ENCODE results near the gene MYO1D.
"Not testable (repeated sequence)": the region's sequence is repeated elsewhere in the genome, so short reads cannot be mapped to it uniquely, and the experiment has no call there.

Gene MYO1D

DNA sequence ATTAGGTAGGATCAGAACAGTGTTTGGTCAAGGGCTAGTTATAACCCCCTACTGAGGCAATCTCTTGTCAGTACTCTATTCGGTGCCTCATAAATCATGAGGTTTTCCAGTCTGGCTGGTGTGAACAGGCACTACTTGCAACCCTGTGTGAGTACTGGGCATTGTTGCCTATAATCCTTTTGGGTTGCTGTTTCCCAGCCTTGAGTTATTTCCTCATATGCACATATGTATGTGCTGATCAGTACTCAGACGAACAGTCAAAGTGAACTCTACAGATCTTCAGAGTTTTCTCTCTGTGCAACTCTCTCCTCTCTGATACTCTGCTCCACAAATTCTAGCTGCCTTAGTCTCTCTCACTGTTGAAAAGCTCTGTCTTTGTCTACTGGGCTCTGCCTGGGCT is 225.8 kb downstream of the MYO1D start:
- peaks cover 5% of the 10 kb centered on the region for H3K9me3 ChIP-seq (ENCODE audit: insufficient read depth, low read depth, low read length)
- peaks cover 21% of the 10 kb centered on the region; the same call in 1 of the 2 replicates for H3K36me3 ChIP-seq (ENCODE audit: insufficient read depth, low read depth, low read length)
- H3K4me1 ChIP-seq (ENCODE audit: insufficient read depth, low read length): no peaks in the 10 kb centered on the region
- no peak overlapping the region for H3K9ac ChIP-seq (ENCODE audit: low read depth, low read length)
- no peak overlapping the region for H3K4me3 ChIP-seq (ENCODE audit: low read length)
- H3K27ac ChIP-seq (ENCODE audit: low read length): no peak overlapping the region
- H3K27me3 ChIP-seq (ENCODE audit: insufficient read depth, low read length): no peaks in the 10 kb centered on the region

DNA sequence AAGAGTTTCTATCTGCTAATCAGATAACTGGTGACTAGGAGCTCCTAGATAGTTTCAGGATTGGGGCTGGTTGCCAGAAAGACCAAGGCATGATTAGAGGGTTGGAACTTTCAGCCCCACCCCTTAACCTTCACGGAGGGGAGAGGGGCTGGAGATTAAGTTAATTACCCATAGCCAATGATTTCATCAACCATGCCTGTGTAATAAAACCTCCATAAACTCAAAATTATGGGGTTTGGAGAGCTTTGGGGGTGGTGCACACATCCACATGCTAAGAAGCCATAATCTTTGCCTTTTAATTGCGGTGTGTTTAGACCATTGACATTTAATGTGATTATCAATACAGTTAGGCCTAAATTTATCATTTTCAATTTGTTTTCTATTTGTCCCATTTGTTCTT is 228.5 kb downstream of the MYO1D start:
- no peaks in the 10 kb centered on the region for H3K27me3 ChIP-seq (ENCODE audit: insufficient read depth, low read length)
- no peak overlapping the region for H3K27ac ChIP-seq (ENCODE audit: low read length)
- H3K4me1 ChIP-seq (ENCODE audit: insufficient read depth, low read length): no peaks in the 10 kb centered on the region
- H3K9ac ChIP-seq (ENCODE audit: low read depth, low read length): no peak overlapping the region
- H3K9me3 ChIP-seq (ENCODE audit: insufficient read depth, low read depth, low read length): peaks cover 5% of the 10 kb centered on the region
- H3K36me3 ChIP-seq (ENCODE audit: insufficient read depth, low read depth, low read length): peaks cover 16% of the 10 kb centered on the region; the same call in 1 of the 2 replicates
- no peak overlapping the region for H3K4me3 ChIP-seq (ENCODE audit: low read length)

DNA sequence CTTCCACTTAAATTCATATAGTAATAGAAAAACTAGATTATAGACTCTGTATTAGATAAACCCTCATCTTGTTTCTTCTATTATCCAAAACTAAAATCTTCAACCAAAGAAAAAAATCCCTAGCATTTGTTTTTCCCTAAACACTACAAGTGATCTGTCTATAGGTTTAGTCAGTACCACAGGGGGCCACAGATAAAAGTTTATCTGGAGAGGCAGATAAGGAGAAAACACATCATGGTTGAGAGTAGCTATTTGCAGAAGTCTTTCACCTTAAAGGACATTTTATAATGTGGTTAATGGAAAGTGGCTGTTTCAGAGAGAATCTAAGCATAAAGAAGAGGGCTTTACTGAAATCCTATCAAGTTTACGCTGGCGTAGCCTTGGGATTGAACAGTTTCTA is 230.0 kb downstream of the MYO1D start:
- H3K4me3 ChIP-seq (ENCODE audit: low read length): no peak overlapping the region
- H3K9ac ChIP-seq (ENCODE audit: low read depth, low read length): no peak overlapping the region
- H3K4me1 ChIP-seq (ENCODE audit: insufficient read depth, low read length): no peaks in the 10 kb centered on the region
- no peaks in the 10 kb centered on the region for H3K27me3 ChIP-seq (ENCODE audit: insufficient read depth, low read length)
- peaks cover 11% of the 10 kb centered on the region; the same call in 1 of the 2 replicates for H3K36me3 ChIP-seq (ENCODE audit: insufficient read depth, low read depth, low read length)
- peaks cover 5% of the 10 kb centered on the region for H3K9me3 ChIP-seq (ENCODE audit: insufficient read depth, low read depth, low read length)
- H3K27ac ChIP-seq (ENCODE audit: low read length): no peak overlapping the region

DNA sequence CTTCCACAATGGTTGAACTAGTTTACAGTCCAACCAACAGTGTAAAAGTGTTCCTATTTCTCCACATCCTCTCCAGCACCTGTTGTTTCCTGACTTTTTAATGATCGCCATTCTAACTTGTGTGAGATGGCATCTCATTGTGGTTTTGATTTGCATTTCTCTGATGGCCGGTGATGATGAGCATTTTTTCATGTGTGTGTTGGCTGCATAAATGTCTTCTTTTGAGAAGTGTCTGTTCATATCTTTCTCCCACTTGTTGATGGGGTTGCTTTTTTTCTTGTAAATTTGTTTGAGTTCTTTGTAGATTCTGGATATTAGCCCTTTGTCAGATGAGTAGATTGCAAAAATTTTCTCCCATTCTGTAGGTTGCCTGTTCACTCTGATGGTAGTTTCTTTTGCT is 235.4 kb downstream of the MYO1D start:
- H3K9ac ChIP-seq (ENCODE audit: low read depth, low read length); H3K9me3 ChIP-seq (ENCODE audit: insufficient read depth, low read depth, low read length); H3K4me1 ChIP-seq (ENCODE audit: insufficient read depth, low read length); H3K27me3 ChIP-seq (ENCODE audit: insufficient read depth, low read length); H3K4me3 ChIP-seq (ENCODE audit: low read length); H3K27ac ChIP-seq (ENCODE audit: low read length); H3K36me3 ChIP-seq (ENCODE audit: insufficient read depth, low read depth, low read length): not testable (repeated sequence)

DNA sequence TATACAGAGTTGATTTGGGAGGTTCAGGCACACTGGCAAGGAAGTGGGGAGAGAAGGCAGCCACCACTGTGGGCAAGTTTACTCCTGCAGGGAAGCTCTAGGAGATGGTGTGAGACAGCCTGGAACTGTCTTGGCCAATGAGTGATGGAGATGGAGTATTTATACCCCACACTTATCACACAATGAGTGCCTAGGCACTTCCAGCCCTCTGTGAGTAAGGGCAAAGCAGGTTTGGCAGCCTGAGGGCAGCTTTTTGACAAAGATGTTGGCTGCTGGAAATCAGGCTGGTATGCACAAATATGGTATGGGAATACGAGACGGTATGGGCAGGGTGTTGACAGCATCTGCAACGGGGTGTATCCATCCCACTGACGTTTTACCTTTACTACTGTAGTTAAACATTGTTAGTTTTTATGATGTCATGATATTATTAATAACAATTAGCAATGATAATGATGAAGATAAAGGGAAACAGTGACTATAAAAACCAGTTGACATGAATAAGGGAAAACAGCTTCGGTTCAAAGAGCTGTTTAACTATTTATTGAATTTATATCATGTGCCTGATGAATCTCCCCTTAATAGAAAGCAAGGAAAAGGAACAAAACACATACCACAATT is 240.2 kb downstream of the MYO1D start:
- Histone ChIP-seq H3K4me3 (ENCODE audit: low read length) (no peak overlapping the region), H3K27ac (ENCODE audit: low read length) (no peak overlapping the region), H3K9me3 (ENCODE audit: insufficient read depth, low read depth, low read length) (no peaks in the 10 kb centered on the region), H3K27me3 (ENCODE audit: insufficient read depth, low read length) (no peaks in the 10 kb centered on the region), H3K36me3 (ENCODE audit: insufficient read depth, low read depth, low read length) (no peaks in the 10 kb centered on the region), H3K4me1 (ENCODE audit: insufficient read depth, low read length) (no peaks in the 10 kb centered on the region), H3K9ac (ENCODE audit: low read depth, low read length) (no peak overlapping the region)

DNA sequence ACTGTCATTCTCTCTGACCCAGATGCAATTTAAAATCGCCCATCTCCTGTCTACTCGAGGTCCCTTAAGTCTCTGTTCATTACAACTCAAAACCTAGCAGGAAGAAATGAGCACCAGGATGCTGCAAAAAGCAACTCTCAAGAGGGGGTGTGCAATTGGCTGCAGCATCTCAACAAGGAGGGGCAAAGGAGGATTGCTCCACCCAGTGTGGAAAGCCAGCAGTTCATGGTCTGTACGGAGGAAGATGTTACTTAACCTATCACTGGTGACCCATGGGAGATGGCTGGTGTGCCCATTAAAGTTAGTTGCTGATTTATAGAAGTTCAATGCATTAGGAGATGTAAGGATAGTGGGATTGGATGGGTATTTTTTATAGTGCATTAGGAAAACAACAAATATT is 242.8 kb downstream of the MYO1D start:
- Histone ChIP-seq H3K36me3 (ENCODE audit: insufficient read depth, low read depth, low read length) (no peaks in the 10 kb centered on the region), H3K9me3 (ENCODE audit: insufficient read depth, low read depth, low read length) (no peaks in the 10 kb centered on the region), H3K27me3 (ENCODE audit: insufficient read depth, low read length) (no peaks in the 10 kb centered on the region), H3K9ac (ENCODE audit: low read depth, low read length) (no peak overlapping the region), H3K4me3 (ENCODE audit: low read length) (no peak overlapping the region), H3K4me1 (ENCODE audit: insufficient read depth, low read length) (no peaks in the 10 kb centered on the region), H3K27ac (ENCODE audit: low read length) (no peak overlapping the region)

DNA sequence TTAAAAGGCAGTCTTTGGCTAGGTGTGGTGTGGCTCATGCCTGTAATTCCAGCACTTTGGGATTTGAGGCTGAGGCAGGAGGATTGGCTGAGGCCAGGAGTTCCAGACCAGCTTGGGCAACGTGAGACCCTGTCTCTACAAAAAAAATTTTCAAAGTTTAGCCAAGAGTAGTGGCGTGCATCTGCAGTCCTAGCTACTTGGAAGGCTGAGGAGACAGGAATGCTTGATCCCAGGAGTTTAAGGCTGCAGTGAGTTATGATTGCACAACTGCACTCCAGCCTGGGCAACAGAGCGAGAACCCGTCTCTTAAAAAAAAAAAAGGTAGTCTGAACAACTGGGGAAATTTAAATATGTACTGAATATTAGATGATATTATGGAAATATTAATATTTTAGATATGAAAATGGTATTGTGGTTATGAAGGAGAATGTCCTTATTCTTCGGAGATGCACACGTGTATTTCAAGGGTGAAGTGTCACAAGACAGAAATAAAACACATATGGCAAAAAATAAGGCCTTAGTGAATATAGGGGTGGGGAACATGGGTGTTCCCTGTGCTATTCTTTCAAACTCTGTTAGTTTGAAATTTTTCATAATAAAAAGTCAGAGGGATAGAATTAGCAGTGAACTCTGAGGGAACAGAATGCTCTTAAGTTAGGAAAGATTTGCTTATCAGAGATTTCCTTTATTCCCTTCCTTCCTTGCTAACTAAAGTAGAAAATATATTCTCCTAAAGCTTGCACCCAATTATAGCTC is 245.4 kb downstream of the MYO1D start:
- Histone ChIP-seq H3K4me3 (ENCODE audit: low read length) (no peak overlapping the region), H3K9me3 (ENCODE audit: insufficient read depth, low read depth, low read length) (no peaks in the 10 kb centered on the region), H3K9ac (ENCODE audit: low read depth, low read length) (no peak overlapping the region), H3K36me3 (ENCODE audit: insufficient read depth, low read depth, low read length) (no peaks in the 10 kb centered on the region), H3K27me3 (ENCODE audit: insufficient read depth, low read length) (no peaks in the 10 kb centered on the region; the same call in 1 of the 2 replicates), H3K4me1 (ENCODE audit: insufficient read depth, low read length) (peaks cover 11% of the 10 kb centered on the region; the same call in 1 of the 2 replicates), H3K27ac (ENCODE audit: low read length) (no peak overlapping the region)

DNA sequence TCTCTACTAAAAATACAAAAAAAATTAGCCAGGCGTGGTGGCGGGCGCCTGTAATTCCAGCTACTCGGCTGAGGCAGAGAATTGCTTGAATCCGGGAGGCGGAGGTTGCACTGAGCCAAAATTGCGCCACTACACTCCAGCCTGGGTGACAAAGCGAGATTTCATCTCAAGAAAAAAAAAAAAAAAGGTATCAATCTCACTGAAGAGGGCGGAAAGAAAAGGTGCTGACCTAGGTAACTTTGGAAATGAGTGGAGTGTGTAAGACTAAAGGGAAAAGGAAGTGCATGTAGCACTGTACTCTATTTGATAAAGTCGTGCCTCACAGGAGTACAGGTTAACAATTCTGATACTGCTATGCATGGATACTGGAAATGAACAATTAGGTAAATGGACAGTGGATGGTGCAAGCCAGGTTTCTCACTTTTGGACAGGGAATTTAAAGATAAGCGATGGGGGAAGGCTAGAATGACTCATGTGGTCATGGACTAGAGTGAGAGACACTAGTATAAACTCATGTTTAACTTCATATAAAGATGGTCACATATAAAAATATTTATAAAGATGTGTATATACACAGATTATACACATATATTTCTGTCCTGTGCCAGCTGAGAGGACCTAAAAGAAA is 247.2 kb downstream of the MYO1D start:
- H3K9me3 ChIP-seq (ENCODE audit: insufficient read depth, low read depth, low read length): no peaks in the 10 kb centered on the region
- H3K36me3 ChIP-seq (ENCODE audit: insufficient read depth, low read depth, low read length): no peaks in the 10 kb centered on the region
- H3K9ac ChIP-seq (ENCODE audit: low read depth, low read length): no peak overlapping the region
- H3K4me1 ChIP-seq (ENCODE audit: insufficient read depth, low read length): peaks cover 15% of the 10 kb centered on the region; the same call in 1 of the 2 replicates
- H3K27me3 ChIP-seq (ENCODE audit: insufficient read depth, low read length): no peaks in the 10 kb centered on the region; the same call in 1 of the 2 replicates
- H3K27ac ChIP-seq (ENCODE audit: low read length): no peak overlapping the region
- no peak overlapping the region for H3K4me3 ChIP-seq (ENCODE audit: low read length)

DNA sequence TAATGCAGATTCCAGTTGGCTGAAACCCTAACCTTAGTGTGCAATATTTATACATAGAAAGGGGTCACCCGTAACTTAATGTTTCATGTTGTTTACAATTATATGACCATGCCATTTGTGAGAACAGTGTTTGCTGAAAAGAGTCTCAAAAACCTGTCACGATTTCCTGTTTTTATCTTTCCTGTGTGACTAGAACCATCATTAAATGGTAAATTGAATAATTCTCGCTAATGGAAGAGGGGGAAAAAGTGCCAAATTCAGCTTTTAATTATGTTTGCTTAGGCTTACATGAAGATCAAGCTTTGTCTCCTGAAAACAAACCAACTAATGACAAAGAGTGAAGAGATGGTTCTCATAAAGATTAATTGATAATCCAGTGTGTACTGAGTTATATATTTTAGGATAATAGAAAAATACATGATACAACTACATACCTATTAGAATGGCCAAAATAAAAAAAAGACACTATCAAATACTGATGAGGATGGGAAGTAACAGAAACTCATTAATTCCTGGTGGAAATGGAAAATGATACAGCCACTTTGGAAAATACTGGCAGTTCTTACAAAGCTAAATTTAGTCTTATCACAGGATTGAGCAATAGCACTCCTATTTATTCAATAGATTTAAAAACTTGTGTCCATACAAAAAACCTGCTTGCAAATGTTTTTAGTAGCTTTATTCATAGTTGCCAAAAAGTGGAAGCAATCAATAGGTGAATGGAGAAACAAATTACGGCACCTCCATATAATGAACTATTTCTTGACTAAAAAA is 248.5 kb downstream of the MYO1D start:
- Histone ChIP-seq H3K9ac (ENCODE audit: low read depth, low read length) (no peak overlapping the region), H3K36me3 (ENCODE audit: insufficient read depth, low read depth, low read length) (no peaks in the 10 kb centered on the region), H3K4me3 (ENCODE audit: low read length) (no peak overlapping the region), H3K9me3 (ENCODE audit: insufficient read depth, low read depth, low read length) (no peaks in the 10 kb centered on the region), H3K27me3 (ENCODE audit: insufficient read depth, low read length) (no peaks in the 10 kb centered on the region; the same call in 1 of the 2 replicates), H3K27ac (ENCODE audit: low read length) (no peak overlapping the region), H3K4me1 (ENCODE audit: insufficient read depth, low read length) (peaks cover 15% of the 10 kb centered on the region; the same call in 1 of the 2 replicates)

DNA sequence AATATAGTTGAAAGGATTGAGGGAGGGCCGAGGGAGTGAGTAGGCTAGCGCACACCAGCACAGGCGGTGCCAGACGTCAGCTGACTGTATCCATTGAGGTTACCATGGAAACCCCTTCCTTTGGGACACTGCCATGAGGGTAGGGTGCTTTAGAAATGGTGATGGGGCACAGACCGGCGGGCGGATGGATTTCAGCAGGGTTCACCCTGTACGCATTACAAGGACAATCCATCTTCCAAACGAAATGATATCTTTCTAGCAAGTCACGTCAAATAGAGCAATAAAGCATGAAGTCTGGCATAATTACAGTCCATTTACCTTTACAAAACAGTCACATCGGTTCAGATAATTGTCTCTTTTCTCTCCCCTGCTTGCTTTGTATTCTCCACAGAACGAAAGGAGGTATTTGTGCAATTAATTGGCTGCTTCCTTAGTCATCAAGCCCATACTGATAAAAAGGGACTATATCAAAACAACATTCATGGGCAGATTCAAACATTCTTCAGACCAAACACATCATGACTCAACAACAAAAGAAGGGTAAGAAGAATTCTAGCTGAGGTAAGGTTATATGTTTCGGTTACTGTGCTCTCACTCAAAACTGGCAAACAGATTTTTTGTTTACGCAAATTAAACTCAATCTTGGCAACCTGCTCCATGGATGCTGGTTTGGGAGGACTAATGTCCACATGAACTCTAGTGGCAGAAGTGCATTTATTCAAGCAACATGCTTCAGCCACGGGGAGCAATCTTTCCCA is 249.5 kb downstream of the MYO1D start:
- peak overlapping the region; percentile 40; the same call in 1 of the 2 replicates for H3K4me3 ChIP-seq (ENCODE audit: low read length)
- H3K4me1 ChIP-seq (ENCODE audit: insufficient read depth, low read length): peaks cover 15% of the 10 kb centered on the region; the same call in 1 of the 2 replicates
- no peak overlapping the region for H3K9ac ChIP-seq (ENCODE audit: low read depth, low read length)
- H3K9me3 ChIP-seq (ENCODE audit: insufficient read depth, low read depth, low read length): no peaks in the 10 kb centered on the region
- H3K27me3 ChIP-seq (ENCODE audit: insufficient read depth, low read length): no peaks in the 10 kb centered on the region; the same call in 1 of the 2 replicates
- H3K36me3 ChIP-seq (ENCODE audit: insufficient read depth, low read depth, low read length): no peaks in the 10 kb centered on the region
- H3K27ac ChIP-seq (ENCODE audit: low read length): no peak overlapping the region

DNA sequence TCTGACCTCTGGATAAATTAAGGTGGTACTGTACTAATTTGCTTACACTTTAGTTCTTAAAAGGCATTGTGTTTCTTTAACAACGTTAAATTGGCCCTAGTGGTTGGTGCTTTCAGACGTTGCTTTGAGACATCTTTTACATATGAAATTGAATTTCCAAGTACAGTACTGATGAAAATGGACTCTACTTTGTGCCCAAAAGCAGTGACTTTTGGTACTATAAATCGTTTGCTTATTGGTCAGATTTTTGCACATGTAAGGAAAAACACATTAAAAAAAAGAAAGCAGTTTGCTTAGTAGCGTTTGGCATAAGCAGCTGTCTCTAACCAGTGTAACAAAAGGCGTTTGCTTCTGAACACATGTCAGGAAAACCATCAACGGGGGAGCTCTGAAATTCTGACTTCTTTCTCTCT is 250.5 kb downstream of the MYO1D start:
- H3K9me3 ChIP-seq (ENCODE audit: insufficient read depth, low read depth, low read length): no peaks in the 10 kb centered on the region
- H3K27ac ChIP-seq (ENCODE audit: low read length): no peak overlapping the region
- H3K9ac ChIP-seq (ENCODE audit: low read depth, low read length): no peak overlapping the region
- peaks cover 23% of the 10 kb centered on the region; the same call in 1 of the 2 replicates for H3K4me1 ChIP-seq (ENCODE audit: insufficient read depth, low read length)
- H3K4me3 ChIP-seq (ENCODE audit: low read length): no peak overlapping the region
- no peaks in the 10 kb centered on the region; the same call in 1 of the 2 replicates for H3K27me3 ChIP-seq (ENCODE audit: insufficient read depth, low read length)
- H3K36me3 ChIP-seq (ENCODE audit: insufficient read depth, low read depth, low read length): no peaks in the 10 kb centered on the region

Data from iPS-20b (cell line).